NT2/D1 (cell line): ENCODE measurements around the gene ENPP6.
"Not testable (repeated sequence)": the region's sequence is repeated elsewhere in the genome, so short reads cannot be mapped to it uniquely, and the experiment has no call there.

Experiments
- DNase-seq: peaks from one replicate; pipeline ENCODE4 v3.0.0-alpha.2; 2011; ENCODE audit warnings: low read depth, low spot score
- H3K27me3 ChIP-seq: 2 replicates; pipeline ENCODE4 v1.6.0; 2011; ENCODE audit warnings: mild to moderate bottlenecking; ENCODE audit not compliant: insufficient read length, insufficient read depth
- H3K36me3 ChIP-seq: 2 replicates; pipeline ENCODE4 v1.6.1; 2011; ENCODE audit warnings: mild to moderate bottlenecking, low read length, mixed read lengths; ENCODE audit not compliant: insufficient read depth, insufficient read length
- H3K4me1 ChIP-seq: 2 replicates; pipeline ENCODE4 v1.5.1; 2011; ENCODE audit not compliant: insufficient read depth, insufficient read length
- H3K4me3 ChIP-seq: 2 replicates; pipeline ENCODE4 v1.5.1; 2011; ENCODE audit warnings: low read depth; ENCODE audit not compliant: insufficient read length
- H3K9ac ChIP-seq: 2 replicates; pipeline ENCODE4 v1.6.0; 2011; ENCODE audit warnings: low read depth; ENCODE audit not compliant: insufficient read length
- H3K9me3 ChIP-seq: 2 replicates; pipeline ENCODE4 v1.5.1; 2011; ENCODE audit warnings: mild to moderate bottlenecking, low read length; ENCODE audit not compliant: insufficient read depth
- SUZ12 ChIP-seq: IDR thresholded peaks from 2 replicates; pipeline ENCODE4 v1.6.1; 2011; ENCODE audit not compliant: insufficient read length, insufficient read depth; ENCODE audit errors: extremely low read depth
- YY1 ChIP-seq: IDR thresholded peaks from 2 replicates; pipeline ENCODE4 v1.6.1; 2011; ENCODE audit not compliant: insufficient read length, insufficient read depth
- ZNF274 ChIP-seq: IDR thresholded peaks from 2 replicates; pipeline ENCODE4 v1.6.1; 2011; ENCODE audit warnings: mild to moderate bottlenecking, low read depth, low read length

The ENPP6 gene

GRCh38 chr4:184143770-184144564 lies 73.7 kb downstream of the ENPP6 start:
- Histone ChIP-seq H3K9ac (no peak overlapping the region), H3K4me3 (no peak overlapping the region), H3K4me1 (no peaks in the 10 kb centered on the region), H3K36me3 (no peaks in the 10 kb centered on the region), H3K27me3 (no peaks in the 10 kb centered on the region), H3K9me3 (no peaks in the 10 kb centered on the region)
- DNase-seq, result no peak
- TF ChIP-seq YY1, result no peak
- no peak for TF ChIP-seq SUZ12
- TF ChIP-seq ZNF274, result no peak

GRCh38 chr4:184142121-184143000 lies 75.3 kb downstream of the ENPP6 start:
- Histone ChIP-seq H3K27me3 (no peaks in the 10 kb centered on the region), H3K36me3 (no peaks in the 10 kb centered on the region), H3K9me3 (peaks cover 5% of the 10 kb centered on the region; the same call in 1 of the 2 replicates), H3K4me3 (no peak overlapping the region), H3K9ac (no peak overlapping the region), H3K4me1 (no peaks in the 10 kb centered on the region)
- TF ChIP-seq SUZ12 (no peak), YY1 (no peak)
- no peak for DNase-seq

- not testable (repeated sequence) for H3K36me3 ChIP-seq, H3K9ac ChIP-seq, H3K27me3 ChIP-seq, H3K4me3 ChIP-seq, H3K4me1 ChIP-seq, DNase-seq
- peaks cover 17% of the 10 kb centered on the region for H3K9me3 ChIP-seq
Measured at GRCh38 chr4:184140901-184141300, 76.8 kb downstream of the ENPP6 start.

- Histone ChIP-seq H3K4me3 (no peak overlapping the region), H3K9ac (no peak overlapping the region), H3K9me3 (peaks cover 17% of the 10 kb centered on the region), H3K36me3 (no peaks in the 10 kb centered on the region), H3K27me3 (no peaks in the 10 kb centered on the region), H3K4me1 (no peaks in the 10 kb centered on the region)
- TF ChIP-seq ZNF274, result no peak
- TF ChIP-seq YY1, result no peak
- no peak for TF ChIP-seq SUZ12
- no peak for DNase-seq
Measured at GRCh38 chr4:184136525-184136924, 81.1 kb downstream of the ENPP6 start.

- Histone ChIP-seq H3K4me1 (no peaks in the 10 kb centered on the region), H3K4me3 (no peak overlapping the region), H3K9ac (no peak overlapping the region), H3K27me3 (no peaks in the 10 kb centered on the region), H3K36me3 (no peaks in the 10 kb centered on the region), H3K9me3 (no peaks in the 10 kb centered on the region)
- no peak for DNase-seq
- no peak for TF ChIP-seq SUZ12
- no peak for TF ChIP-seq YY1
- no peak for TF ChIP-seq ZNF274
Measured at GRCh38 chr4:184126800-184127199, 90.9 kb downstream of the ENPP6 start.

- H3K4me1 ChIP-seq, result no peaks in the 10 kb centered on the region
- H3K36me3 ChIP-seq, result no peaks in the 10 kb centered on the region
- no peak for TF ChIP-seq ZNF274
- TF ChIP-seq YY1, result no peak
- no peak for TF ChIP-seq SUZ12
- H3K9me3 ChIP-seq, result no peaks in the 10 kb centered on the region
- no peak overlapping the region for H3K9ac ChIP-seq
- H3K4me3 ChIP-seq, result no peak overlapping the region
- no peak for DNase-seq
- no peaks in the 10 kb centered on the region for H3K27me3 ChIP-seq
Measured at GRCh38 chr4:184122631-184123408, 94.9 kb downstream of the ENPP6 start.
